Panc1 (cell line): ENCODE data around the gene CDH23.

ENCODE experiments used
- TF ChIP-seq, protein P1 (sequence below): fragments of 450-650 bp; IDR thresholded peaks from 2 replicates; pipeline ENCODE4 v1.5.1; 2017; ENCODE audit warnings: mild to moderate bottlenecking
- TF ChIP-seq, protein P2 (sequence below), 2 experiments: IDR thresholded peaks; 2 replicates each; pipeline ENCODE4 v1.6.1; 2011 to 2012; ENCODE audit warnings: low read depth in 2 of 2, control low read depth in 1 of 2, low read length in 1 of 2, mild to moderate bottlenecking in 1 of 2, moderate library complexity in 1 of 2; ENCODE audit not compliant: insufficient read depth in 1 of 2

DNA sequence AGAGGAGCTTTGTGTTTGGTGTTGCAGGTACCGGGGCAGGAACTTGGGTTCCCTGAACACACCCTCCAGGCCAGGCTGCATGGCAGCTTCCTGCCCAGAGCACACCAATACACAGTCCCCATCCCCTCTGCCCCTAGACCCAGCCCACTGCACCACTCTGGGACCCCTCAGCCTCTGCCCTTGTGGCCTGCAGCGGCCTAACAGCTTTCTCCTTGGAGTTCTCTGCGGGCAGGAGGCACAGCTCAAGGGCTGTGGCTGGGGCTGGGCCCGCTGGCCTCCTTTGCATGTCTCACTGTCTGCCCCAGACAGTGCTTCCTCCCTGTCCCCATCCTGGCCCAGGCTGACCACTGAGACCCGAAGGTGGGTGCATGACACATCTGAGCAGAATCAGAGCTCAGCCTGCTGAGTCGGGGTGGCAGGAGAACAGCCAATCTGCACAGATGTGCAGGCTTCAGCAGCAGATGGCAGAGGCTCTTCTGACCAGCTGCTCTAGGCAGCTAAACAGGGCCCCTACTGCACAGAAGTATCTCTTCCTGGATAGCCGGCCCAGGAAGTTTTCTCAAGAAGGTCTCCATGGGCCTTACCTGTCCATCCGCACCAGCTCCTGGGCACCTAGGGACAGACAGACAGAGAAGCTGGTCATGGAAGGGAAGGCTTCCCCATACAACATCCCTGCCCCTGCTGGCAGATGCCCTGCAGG lies 355.8 kb downstream of the CDH23 start:
- TF ChIP-seq, protein P1, sequence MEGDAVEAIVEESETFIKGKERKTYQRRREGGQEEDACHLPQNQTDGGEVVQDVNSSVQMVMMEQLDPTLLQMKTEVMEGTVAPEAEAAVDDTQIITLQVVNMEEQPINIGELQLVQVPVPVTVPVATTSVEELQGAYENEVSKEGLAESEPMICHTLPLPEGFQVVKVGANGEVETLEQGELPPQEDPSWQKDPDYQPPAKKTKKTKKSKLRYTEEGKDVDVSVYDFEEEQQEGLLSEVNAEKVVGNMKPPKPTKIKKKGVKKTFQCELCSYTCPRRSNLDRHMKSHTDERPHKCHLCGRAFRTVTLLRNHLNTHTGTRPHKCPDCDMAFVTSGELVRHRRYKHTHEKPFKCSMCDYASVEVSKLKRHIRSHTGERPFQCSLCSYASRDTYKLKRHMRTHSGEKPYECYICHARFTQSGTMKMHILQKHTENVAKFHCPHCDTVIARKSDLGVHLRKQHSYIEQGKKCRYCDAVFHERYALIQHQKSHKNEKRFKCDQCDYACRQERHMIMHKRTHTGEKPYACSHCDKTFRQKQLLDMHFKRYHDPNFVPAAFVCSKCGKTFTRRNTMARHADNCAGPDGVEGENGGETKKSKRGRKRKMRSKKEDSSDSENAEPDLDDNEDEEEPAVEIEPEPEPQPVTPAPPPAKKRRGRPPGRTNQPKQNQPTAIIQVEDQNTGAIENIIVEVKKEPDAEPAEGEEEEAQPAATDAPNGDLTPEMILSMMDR, result no peak
- TF ChIP-seq, protein P2, sequence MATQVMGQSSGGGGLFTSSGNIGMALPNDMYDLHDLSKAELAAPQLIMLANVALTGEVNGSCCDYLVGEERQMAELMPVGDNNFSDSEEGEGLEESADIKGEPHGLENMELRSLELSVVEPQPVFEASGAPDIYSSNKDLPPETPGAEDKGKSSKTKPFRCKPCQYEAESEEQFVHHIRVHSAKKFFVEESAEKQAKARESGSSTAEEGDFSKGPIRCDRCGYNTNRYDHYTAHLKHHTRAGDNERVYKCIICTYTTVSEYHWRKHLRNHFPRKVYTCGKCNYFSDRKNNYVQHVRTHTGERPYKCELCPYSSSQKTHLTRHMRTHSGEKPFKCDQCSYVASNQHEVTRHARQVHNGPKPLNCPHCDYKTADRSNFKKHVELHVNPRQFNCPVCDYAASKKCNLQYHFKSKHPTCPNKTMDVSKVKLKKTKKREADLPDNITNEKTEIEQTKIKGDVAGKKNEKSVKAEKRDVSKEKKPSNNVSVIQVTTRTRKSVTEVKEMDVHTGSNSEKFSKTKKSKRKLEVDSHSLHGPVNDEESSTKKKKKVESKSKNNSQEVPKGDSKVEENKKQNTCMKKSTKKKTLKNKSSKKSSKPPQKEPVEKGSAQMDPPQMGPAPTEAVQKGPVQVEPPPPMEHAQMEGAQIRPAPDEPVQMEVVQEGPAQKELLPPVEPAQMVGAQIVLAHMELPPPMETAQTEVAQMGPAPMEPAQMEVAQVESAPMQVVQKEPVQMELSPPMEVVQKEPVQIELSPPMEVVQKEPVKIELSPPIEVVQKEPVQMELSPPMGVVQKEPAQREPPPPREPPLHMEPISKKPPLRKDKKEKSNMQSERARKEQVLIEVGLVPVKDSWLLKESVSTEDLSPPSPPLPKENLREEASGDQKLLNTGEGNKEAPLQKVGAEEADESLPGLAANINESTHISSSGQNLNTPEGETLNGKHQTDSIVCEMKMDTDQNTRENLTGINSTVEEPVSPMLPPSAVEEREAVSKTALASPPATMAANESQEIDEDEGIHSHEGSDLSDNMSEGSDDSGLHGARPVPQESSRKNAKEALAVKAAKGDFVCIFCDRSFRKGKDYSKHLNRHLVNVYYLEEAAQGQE (IDR thresholded peaks at IDR 0.05; ENCODE audit: insufficient read depth in 1 of 2, low read depth in 2 of 2, low read length in 1 of 2), result no peak
